HEK293 (cell line): ENCODE results near the gene CPLX3.
A peak's percentile ranks its signal among the peaks of the same experiment; 100 is the strongest.

Experiments
- BCL11A ChIP-seq: fragments of 450-650 bp; formaldehyde crosslinking; IDR thresholded peaks from 2 replicates; pipeline ENCODE4 v1.5.1; 2016; ENCODE audit warnings: low read depth, missing biosample characterization, missing genetic modification characterization
- GLIS2 ChIP-seq: fragments of 450-650 bp; formaldehyde crosslinking; IDR thresholded peaks from 2 replicates; pipeline ENCODE4 v1.5.1; 2016; ENCODE audit warnings: missing biosample characterization, missing genetic modification characterization
- HIC1 ChIP-seq: fragments of 450-650 bp; formaldehyde crosslinking; IDR thresholded peaks from 2 replicates; pipeline ENCODE4 v1.5.1; 2016; ENCODE audit warnings: missing biosample characterization, missing genetic modification characterization
- INSM2 ChIP-seq: fragments of 450-650 bp; formaldehyde crosslinking; IDR thresholded peaks from 2 replicates; pipeline ENCODE4 v1.5.1; 2016; ENCODE audit warnings: missing biosample characterization, missing genetic modification characterization
- KLF10 ChIP-seq: fragments of 450-650 bp; IDR thresholded peaks from 2 replicates; pipeline ENCODE4 v1.5.1; 2018; ENCODE audit warnings: missing biosample characterization, mild to moderate bottlenecking, missing genetic modification characterization
- MEIS1 ChIP-seq: sonication (generic); formaldehyde crosslinking; IDR thresholded peaks from 2 replicates; pipeline ENCODE4 v1.8.1; 2022; ENCODE audit warnings: missing genetic modification reagents, mild to moderate bottlenecking, borderline replicate concordance
- OSR2 ChIP-seq: fragments of 450-650 bp; formaldehyde crosslinking; IDR thresholded peaks from 2 replicates; pipeline ENCODE4 v1.5.1; 2016; ENCODE audit warnings: missing biosample characterization, missing genetic modification characterization
- YY2 ChIP-seq: fragments of 450-650 bp; formaldehyde crosslinking; IDR thresholded peaks from 2 replicates; pipeline ENCODE4 v1.5.1; 2016; ENCODE audit warnings: missing biosample characterization, missing genetic modification characterization
- ZBTB17 ChIP-seq: fragments of 450-650 bp; formaldehyde crosslinking; IDR thresholded peaks from 2 replicates; pipeline ENCODE4 v1.5.1; 2016; ENCODE audit warnings: missing biosample characterization, missing genetic modification characterization
- ZBTB44 ChIP-seq: fragments of 450-650 bp; IDR thresholded peaks from 2 replicates; pipeline ENCODE4 v1.5.1; 2018; ENCODE audit warnings: missing biosample characterization, mild to moderate bottlenecking, missing genetic modification characterization
- ZBTB6 ChIP-seq: fragments of 450-650 bp; formaldehyde crosslinking; IDR thresholded peaks from 2 replicates; pipeline ENCODE4 v1.5.1; 2017; ENCODE audit warnings: missing biosample characterization, missing genetic modification characterization
- ZFHX2 ChIP-seq: fragments of 450-650 bp; formaldehyde crosslinking; conservative IDR thresholded peaks from 2 replicates; pipeline ENCODE4 v1.5.1; 2016; ENCODE audit warnings: missing biosample characterization, missing genetic modification characterization
- ZNF114 ChIP-seq: fragments of 450-650 bp; formaldehyde crosslinking; IDR thresholded peaks from 2 replicates; pipeline ENCODE4 v1.5.0; 2017; ENCODE audit warnings: missing biosample characterization, missing genetic modification characterization
- ZNF157 ChIP-seq: fragments of 450-650 bp; formaldehyde crosslinking; IDR thresholded peaks from 2 replicates; pipeline ENCODE4 v1.5.1; 2016; ENCODE audit warnings: missing biosample characterization, missing genetic modification characterization
- ZNF169 ChIP-seq: fragments of 450-650 bp; formaldehyde crosslinking; IDR thresholded peaks from 2 replicates; pipeline ENCODE4 v1.5.1; 2016; ENCODE audit warnings: missing biosample characterization, missing genetic modification characterization
- ZNF175 ChIP-seq: fragments of 450-650 bp; formaldehyde crosslinking; IDR thresholded peaks from 2 replicates; pipeline ENCODE4 v1.5.1; 2016; ENCODE audit warnings: missing biosample characterization, missing genetic modification characterization
- ZNF24 ChIP-seq: fragments of 450-650 bp; formaldehyde crosslinking; IDR thresholded peaks from 2 replicates; pipeline ENCODE4 v1.5.1; 2016; ENCODE audit warnings: missing biosample characterization, missing genetic modification characterization
- ZNF449 ChIP-seq: fragments of 450-650 bp; formaldehyde crosslinking; IDR thresholded peaks from 2 replicates; pipeline ENCODE4 v1.5.1; 2017; ENCODE audit warnings: missing biosample characterization, mild to moderate bottlenecking, missing genetic modification characterization, moderate library complexity
- ZNF514 ChIP-seq: fragments of 450-650 bp; formaldehyde crosslinking; IDR thresholded peaks from 2 replicates; pipeline ENCODE4 v1.5.1; 2016; ENCODE audit warnings: missing biosample characterization, missing genetic modification characterization
- ZNF548 ChIP-seq: fragments of 450-650 bp; formaldehyde crosslinking; IDR thresholded peaks from 2 replicates; pipeline ENCODE4 v1.5.1; 2016; ENCODE audit warnings: missing biosample characterization, missing genetic modification characterization
- ZNF580 ChIP-seq: fragments of 450-650 bp; formaldehyde crosslinking; IDR thresholded peaks from 2 replicates; pipeline ENCODE4 v1.5.1; 2016; ENCODE audit warnings: missing biosample characterization, missing genetic modification characterization
- ZNF610 ChIP-seq: fragments of 450-650 bp; formaldehyde crosslinking; IDR thresholded peaks from 2 replicates; pipeline ENCODE4 v1.5.1; 2016; ENCODE audit warnings: missing biosample characterization, missing genetic modification characterization, borderline replicate concordance
- ZNF658 ChIP-seq: fragments of 450-650 bp; formaldehyde crosslinking; IDR thresholded peaks from 2 replicates; pipeline ENCODE4; 2016; ENCODE audit warnings: missing biosample characterization, missing genetic modification characterization
- ZNF692 ChIP-seq: fragments of 450-650 bp; formaldehyde crosslinking; IDR thresholded peaks from 2 replicates; pipeline ENCODE4 v1.5.1; 2016; ENCODE audit warnings: missing biosample characterization, missing genetic modification characterization
- ZNF747 ChIP-seq: fragments of 450-650 bp; formaldehyde crosslinking; IDR thresholded peaks from 2 replicates; pipeline ENCODE4 v1.5.1; 2016; ENCODE audit warnings: missing biosample characterization, missing genetic modification characterization
- ZSCAN18 ChIP-seq: fragments of 450-650 bp; formaldehyde crosslinking; IDR thresholded peaks from 2 replicates; pipeline ENCODE4 v1.5.1; 2016; ENCODE audit warnings: missing biosample characterization, missing genetic modification characterization
- ZSCAN30 ChIP-seq: fragments of 450-650 bp; IDR thresholded peaks from 2 replicates; pipeline ENCODE4 v1.5.1; 2018; ENCODE audit warnings: missing biosample characterization, mild to moderate bottlenecking, missing genetic modification characterization, moderate library complexity
- ZXDB ChIP-seq: fragments of 450-650 bp; formaldehyde crosslinking; IDR thresholded peaks from 2 replicates; pipeline ENCODE4 v1.5.1; 2016; ENCODE audit warnings: missing biosample characterization, missing genetic modification characterization

CPLX3 gene

GRCh38 chr15:74799856-74800558, 26.4 kb upstream of the CPLX3 start (continued):
- TF ChIP-seq ZBTB44 (peak; percentile 32; the same call in 1 of the 2 replicates), MEIS1 (CRISPR knock-in tag) (no peak), KLF10 (tag by site-specific recombination) (no peak), ZNF548 (tag by site-specific recombination) (no peak), ZBTB6 (tag by site-specific recombination) (no peak), ZNF169 (tag by site-specific recombination) (no peak), ZBTB17 (peak; percentile 76), ZNF514 (no peak), ZXDB (tag by site-specific recombination) (no peak), ZNF610 (no peak), BCL11A (tag by site-specific recombination) (no peak), ZNF157 (tag by site-specific recombination) (no peak), ZFHX2 (tag by site-specific recombination) (peak; percentile 71), GLIS2 (tag by site-specific recombination) (0 out of 2 replicates have a peak, but pooled peaks have one; percentile 12), INSM2 (tag by site-specific recombination) (no peak; the same call in 1 of the 2 replicates), ZNF658 (no peak), ZNF175 (tag by site-specific recombination) (no peak), ZNF449 (tag by site-specific recombination) (no peak), YY2 (tag by site-specific recombination) (no peak), OSR2 (tag by site-specific recombination) (0 out of 2 replicates have a peak, but pooled peaks have one; percentile 11), ZNF692 (peak; percentile 69), ZNF580 (tag by site-specific recombination) (no peak), ZNF747 (no peak), ZSCAN18 (tag by site-specific recombination) (no peak), HIC1 (tag by site-specific recombination) (peak; percentile 81; the same call in 1 of the 2 replicates), ZSCAN30 (tag by site-specific recombination) (peak; percentile 88), ZNF114 (no peak), ZNF24 (tag by site-specific recombination) (peak; percentile 56; the same call in 1 of the 2 replicates)
